ENCODE data around the gene TBC1D1.
"Not testable (repeated sequence)": the region's sequence is repeated elsewhere in the genome, so short reads cannot be mapped to it uniquely, and the experiment has no call there.

TBC1D1 gene

DNA sequence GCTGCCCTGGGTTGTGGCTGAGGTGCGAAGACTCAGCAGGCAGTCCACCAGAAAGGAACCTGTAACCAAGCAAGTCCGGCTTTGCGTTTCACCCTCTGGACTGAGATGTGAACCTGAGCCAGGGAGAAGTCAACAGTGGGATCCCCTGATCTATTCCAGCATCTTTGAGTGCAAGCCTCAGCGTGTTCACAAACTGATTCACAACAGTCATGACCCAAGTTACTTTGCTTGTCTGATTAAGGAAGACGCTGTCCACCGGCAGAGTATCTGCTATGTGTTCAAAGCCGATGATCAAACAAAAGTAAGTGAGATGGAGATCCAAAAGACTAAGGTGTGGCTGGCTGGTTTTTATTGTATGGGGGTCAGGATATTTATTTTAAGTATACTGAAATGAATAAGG is 11.3 kb downstream of the TBC1D1 start:
- H3K9me3 Mint-ChIP-seq: no peaks in the 10 kb centered on the region
- no peaks in the 10 kb centered on the region for H3K27me3 Mint-ChIP-seq (ENCODE audit: low read depth)
- DNase-seq (ENCODE audit: low spot score): no peak
- peaks cover 18% of the 10 kb centered on the region for H3K4me1 Mint-ChIP-seq (ENCODE audit: low read depth)
- H3K36me3 Mint-ChIP-seq (ENCODE audit: low read depth): peaks cover 29% of the 10 kb centered on the region
- no peak overlapping the region for H3K4me3 Mint-ChIP-seq
- H3K27ac Mint-ChIP-seq: no peak overlapping the region

DNA sequence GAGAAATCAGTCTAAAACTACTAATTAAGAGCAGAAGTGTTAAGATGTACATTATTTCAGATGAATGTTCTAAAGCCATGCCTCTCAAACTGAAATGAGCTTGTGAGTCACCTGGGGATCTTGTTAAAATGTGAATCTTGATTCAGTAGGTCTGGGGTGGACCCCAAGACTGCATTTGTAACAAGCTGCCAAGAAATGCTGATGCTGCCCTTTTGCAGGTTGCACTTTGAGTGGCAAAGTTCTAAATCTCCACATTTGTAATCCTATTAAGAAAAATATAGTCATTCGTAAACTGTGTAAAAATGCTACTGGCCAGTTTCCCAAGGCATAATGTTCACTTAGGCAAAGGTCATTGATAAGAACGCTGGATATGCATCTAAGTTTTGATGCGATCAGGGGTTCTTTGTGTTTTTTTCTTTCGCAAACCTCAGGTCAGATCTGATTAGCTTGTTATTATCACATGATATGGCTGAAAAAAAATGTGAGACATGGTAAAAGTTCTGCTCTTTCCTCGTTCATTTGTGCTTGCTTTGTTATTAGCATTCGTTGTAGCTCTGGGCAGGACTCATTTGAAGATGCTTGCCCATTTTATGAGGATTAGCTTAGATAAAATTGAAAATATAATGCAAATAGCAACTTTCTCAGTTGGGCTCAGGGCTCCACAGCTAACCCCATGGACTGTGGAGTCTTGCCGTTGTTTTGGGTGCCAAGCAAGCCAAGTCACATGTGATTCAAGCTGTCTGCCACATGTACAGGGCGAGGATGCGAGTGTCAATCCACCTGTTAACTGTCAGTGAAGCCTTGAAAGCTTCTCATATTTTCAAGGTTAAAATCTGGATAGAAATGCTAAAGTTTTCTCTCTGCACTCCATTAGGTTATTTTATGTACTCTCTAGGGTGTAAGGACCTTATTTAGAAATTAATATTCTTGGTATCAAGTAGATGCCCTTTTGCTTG is 12.1 kb downstream of the TBC1D1 start:
- DNase-seq (ENCODE audit: low spot score): no peak
- Mint-ChIP-seq H3K9me3 (no peaks in the 10 kb centered on the region), H3K27ac (no peak overlapping the region), H3K36me3 (ENCODE audit: low read depth) (peaks cover 32% of the 10 kb centered on the region), H3K4me1 (ENCODE audit: low read depth) (peaks cover 14% of the 10 kb centered on the region), H3K27me3 (ENCODE audit: low read depth) (no peaks in the 10 kb centered on the region), H3K4me3 (no peak overlapping the region)

DNA sequence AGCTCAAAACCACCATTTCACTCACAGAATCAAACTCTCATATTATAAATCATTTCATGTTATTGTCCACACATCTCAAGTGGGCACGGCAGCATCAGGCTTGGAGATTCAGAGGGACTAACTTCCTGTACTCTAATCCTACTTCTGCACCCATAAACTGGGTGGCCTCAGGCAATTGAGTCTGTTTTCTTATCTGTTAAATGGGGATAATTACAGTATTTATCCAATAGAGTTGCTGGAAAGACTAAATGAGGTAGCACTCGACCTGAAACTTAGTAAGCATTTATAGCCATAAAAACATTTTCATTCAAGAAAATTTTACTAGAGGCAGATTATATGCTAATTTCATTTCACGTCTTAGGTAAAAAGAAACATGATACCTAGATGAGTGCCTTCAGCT is 13.0 kb downstream of the TBC1D1 start:
- no peak overlapping the region for H3K27ac Mint-ChIP-seq
- H3K4me1 Mint-ChIP-seq (ENCODE audit: low read depth): peaks cover 12% of the 10 kb centered on the region
- peaks cover 31% of the 10 kb centered on the region for H3K36me3 Mint-ChIP-seq (ENCODE audit: low read depth)
- no peak for DNase-seq (ENCODE audit: low spot score)
- H3K27me3 Mint-ChIP-seq (ENCODE audit: low read depth): no peaks in the 10 kb centered on the region
- H3K4me3 Mint-ChIP-seq: no peak overlapping the region
- H3K9me3 Mint-ChIP-seq: no peaks in the 10 kb centered on the region

DNA sequence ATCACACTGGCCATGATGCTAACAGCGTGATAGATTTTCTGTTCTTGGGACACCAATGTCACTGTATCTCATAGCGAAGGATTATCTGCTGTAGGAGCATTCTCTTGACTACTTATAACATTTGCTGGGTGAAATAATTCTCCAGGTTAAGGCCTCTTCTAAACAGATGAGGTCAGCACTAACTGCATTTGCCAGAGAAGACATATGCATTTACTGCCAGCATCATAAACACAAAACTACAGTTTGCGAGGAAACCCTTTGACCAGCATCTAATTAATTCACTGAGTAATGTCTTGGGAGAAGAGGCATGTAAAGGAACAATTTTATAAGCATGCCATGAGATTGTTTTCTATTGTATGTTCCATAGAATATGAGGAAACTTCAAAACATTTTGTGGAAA is 13.9 kb downstream of the TBC1D1 start:
- H3K4me1 Mint-ChIP-seq (ENCODE audit: low read depth): peaks cover 7% of the 10 kb centered on the region
- H3K27ac Mint-ChIP-seq: no peak overlapping the region
- no peak for DNase-seq (ENCODE audit: low spot score)
- H3K4me3 Mint-ChIP-seq: no peak overlapping the region
- peaks cover 28% of the 10 kb centered on the region for H3K36me3 Mint-ChIP-seq (ENCODE audit: low read depth)
- H3K27me3 Mint-ChIP-seq (ENCODE audit: low read depth): no peaks in the 10 kb centered on the region
- no peaks in the 10 kb centered on the region for H3K9me3 Mint-ChIP-seq

DNA sequence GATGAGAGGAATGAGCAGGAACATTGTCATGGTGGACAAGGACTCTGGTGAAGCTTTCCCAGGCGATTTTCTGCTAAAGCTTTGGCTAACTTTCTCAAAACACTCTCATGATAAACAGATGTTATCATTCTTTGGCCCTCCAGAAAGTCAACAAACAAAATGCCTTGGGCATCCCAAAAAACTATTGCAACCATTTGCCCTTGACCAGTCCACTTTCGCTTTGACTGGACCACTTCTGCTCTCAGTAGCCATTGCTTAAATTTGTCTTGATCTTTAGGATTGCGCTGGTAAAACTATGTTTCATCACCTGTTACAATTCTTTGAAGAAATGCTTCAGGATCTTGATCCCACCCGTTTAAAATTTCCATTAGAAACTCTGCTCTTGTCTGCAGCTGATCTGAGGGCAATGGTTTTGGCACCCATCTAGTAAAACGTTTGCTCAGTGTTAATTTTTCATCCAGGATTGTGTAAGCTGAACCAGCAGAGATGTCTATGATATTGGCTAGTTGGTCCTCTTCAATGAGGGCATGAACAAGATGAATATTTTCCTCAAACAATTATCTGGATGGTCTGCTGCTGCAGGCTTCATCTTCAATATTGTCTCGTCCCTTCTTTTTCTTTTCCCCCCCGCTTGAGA is 14.8 kb downstream of the TBC1D1 start:
- Mint-ChIP-seq H3K36me3 (ENCODE audit: low read depth) (peaks cover 28% of the 10 kb centered on the region), H3K9me3 (no peaks in the 10 kb centered on the region), H3K4me1 (ENCODE audit: low read depth) (peaks cover 5% of the 10 kb centered on the region), H3K4me3 (no peak overlapping the region), H3K27me3 (ENCODE audit: low read depth) (no peaks in the 10 kb centered on the region), H3K27ac (no peak overlapping the region)
- DNase-seq (ENCODE audit: low spot score): no peak

DNA sequence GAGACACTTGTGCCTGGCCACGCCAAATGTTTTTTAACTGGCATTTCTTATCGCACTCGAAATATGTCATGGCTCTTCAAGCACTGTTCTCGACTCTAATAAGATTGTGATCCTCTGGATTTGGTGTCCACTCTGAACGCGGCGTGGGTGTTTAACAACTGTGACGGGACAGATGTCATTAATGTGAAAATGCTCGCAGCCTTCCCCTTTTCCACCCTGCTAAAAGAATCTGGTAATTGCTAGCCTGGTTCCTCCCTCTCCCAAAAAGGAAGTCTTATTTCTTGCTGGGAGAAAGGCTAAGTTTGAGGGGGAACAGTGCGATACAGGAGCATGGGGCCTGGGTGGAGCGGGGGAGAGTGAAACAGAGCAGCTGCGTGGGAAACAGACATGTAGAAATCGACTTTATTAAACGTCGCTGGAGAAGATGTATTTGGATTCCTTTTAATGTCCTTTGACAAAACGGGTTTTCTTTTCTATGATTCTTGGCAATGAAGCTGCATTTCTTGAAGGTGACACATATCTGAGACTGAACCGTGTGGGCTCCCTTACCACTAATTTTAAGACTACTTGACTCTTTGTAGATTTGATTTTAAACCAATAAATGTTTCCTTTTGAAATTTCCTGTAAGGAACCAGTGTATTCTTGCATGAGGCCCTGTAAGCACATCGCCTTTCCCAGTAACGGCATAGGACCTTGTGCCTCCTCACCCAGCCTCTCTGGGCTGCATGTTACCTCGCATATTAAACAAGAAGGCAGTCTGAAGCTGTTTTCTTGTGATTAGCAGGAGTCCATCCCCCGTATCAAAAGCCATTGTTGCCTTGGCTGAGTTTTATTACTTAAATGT is 17.8 kb downstream of the TBC1D1 start:
- H3K4me1 Mint-ChIP-seq (ENCODE audit: low read depth): peaks cover 5% of the 10 kb centered on the region
- H3K9me3 Mint-ChIP-seq: no peaks in the 10 kb centered on the region
- no peak overlapping the region for H3K27ac Mint-ChIP-seq
- H3K36me3 Mint-ChIP-seq (ENCODE audit: low read depth): peaks cover 16% of the 10 kb centered on the region
- H3K4me3 Mint-ChIP-seq: no peak overlapping the region
- no peaks in the 10 kb centered on the region for H3K27me3 Mint-ChIP-seq (ENCODE audit: low read depth)
- DNase-seq (ENCODE audit: low spot score): no peak

DNA sequence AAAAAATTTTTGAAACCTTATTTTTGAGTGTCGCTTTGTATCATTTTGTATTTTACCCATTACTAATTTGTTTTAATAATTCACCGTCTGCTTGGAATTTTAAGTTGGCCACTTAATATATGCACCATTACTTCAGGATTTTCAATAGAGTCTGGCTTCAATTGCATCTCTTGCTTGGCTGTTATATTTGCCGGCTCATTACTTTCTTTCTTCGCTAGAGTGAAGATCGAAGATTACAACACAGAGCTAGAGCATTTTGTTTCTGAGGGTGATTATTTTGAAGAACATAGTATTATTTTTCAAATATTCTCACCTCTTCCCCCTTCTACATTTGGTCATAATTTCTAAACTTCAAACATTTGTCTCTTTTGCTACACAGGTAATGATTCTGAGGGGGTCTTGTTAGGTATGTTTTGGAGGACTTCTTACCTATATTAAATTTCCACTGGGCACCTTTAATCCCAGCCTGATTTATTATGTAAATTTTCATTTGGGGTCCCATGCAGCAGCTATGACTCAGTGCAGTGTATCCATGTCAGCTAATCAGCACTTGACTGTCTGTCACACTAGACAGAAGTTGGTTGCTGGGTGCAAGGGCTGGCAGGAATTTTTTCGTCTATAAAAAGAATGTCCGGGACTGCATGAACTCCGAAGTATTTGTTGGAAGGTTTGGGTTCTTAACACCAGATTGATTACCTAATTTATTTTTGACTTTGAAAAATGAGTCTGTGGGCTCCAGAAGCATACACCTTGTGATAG is 18.6 kb downstream of the TBC1D1 start:
- Mint-ChIP-seq H3K9me3 (no peaks in the 10 kb centered on the region), H3K27ac (no peak overlapping the region), H3K27me3 (ENCODE audit: low read depth) (no peaks in the 10 kb centered on the region), H3K4me1 (ENCODE audit: low read depth) (peaks cover 5% of the 10 kb centered on the region), H3K36me3 (ENCODE audit: low read depth) (peaks cover 14% of the 10 kb centered on the region), H3K4me3 (no peak overlapping the region)
- no peak for DNase-seq (ENCODE audit: low spot score)

DNA sequence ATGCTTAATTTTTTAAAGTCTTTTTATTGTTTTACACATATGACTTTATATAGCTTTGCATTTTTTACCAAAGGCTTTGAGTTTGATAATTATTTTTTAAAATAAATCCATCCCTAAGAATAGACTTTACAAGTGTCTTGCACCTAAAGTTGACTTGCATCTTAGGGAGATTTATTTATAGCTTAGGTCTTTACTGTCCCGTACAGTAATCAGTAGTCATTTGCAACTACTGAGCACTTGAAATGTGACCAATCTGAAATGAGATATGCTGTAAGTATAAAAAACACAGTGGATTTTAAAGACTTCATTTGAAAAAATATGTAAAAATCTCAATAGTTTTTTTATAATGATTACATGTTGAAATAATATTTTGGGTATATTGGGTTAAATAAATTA is 19.2 kb downstream of the TBC1D1 start:
- no peak for DNase-seq (ENCODE audit: low spot score)
- H3K4me3 Mint-ChIP-seq: no peak overlapping the region
- H3K27me3 Mint-ChIP-seq (ENCODE audit: low read depth): no peaks in the 10 kb centered on the region
- H3K36me3 Mint-ChIP-seq (ENCODE audit: low read depth): peaks cover 14% of the 10 kb centered on the region
- no peaks in the 10 kb centered on the region for H3K9me3 Mint-ChIP-seq
- H3K4me1 Mint-ChIP-seq (ENCODE audit: low read depth): peaks cover 5% of the 10 kb centered on the region
- H3K27ac Mint-ChIP-seq: no peak overlapping the region

DNA sequence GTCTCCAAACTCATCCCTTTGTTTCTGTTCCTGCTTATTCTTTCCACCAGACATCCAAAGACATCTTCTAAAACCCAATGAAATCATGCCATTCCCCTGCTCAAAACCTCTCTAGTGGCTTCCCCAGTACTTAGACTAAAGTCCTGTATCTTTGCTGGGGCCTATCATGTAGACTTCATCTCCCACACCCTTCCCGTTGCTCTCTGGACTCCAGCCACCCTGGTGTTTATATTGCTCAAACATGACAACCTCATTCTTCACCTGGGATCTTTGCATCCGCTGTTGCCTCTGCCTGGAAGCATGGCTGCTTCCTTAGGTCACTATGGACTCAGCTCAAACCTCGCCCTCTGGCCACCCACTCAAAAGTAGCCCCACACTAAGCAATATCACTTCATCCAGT is 23.7 kb downstream of the TBC1D1 start:
- no peak for DNase-seq (ENCODE audit: low spot score)
- peaks cover 10% of the 10 kb centered on the region for H3K36me3 Mint-ChIP-seq (ENCODE audit: low read depth)
- H3K4me3 Mint-ChIP-seq: no peak overlapping the region
- no peaks in the 10 kb centered on the region for H3K27me3 Mint-ChIP-seq (ENCODE audit: low read depth)
- no peaks in the 10 kb centered on the region for H3K9me3 Mint-ChIP-seq
- H3K4me1 Mint-ChIP-seq (ENCODE audit: low read depth): peaks cover 7% of the 10 kb centered on the region
- H3K27ac Mint-ChIP-seq: no peak overlapping the region

DNA sequence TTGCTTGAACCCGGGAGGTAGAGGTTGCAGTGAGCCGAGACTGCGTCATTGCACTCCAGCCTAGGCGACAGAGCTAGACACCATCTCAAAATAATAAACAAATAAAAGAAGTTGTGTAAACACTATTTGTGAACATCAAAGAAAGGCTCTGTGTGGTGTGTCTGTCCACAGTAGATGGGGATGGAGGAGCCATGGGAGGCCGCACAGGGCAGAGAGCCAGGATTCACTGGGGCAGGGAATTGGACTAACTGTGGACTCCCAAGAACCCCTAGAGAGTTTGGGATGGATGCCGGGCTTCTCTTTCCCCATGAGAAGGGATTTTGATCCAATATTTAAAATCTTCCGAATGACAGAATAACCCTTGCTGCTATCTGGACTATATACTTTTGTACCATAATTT is 26.5 kb downstream of the TBC1D1 start:
- Mint-ChIP-seq H3K27ac (no peak overlapping the region), H3K27me3 (ENCODE audit: low read depth) (no peaks in the 10 kb centered on the region), H3K36me3 (ENCODE audit: low read depth) (peaks cover 5% of the 10 kb centered on the region), H3K4me3 (no peak overlapping the region), H3K9me3 (no peaks in the 10 kb centered on the region), H3K4me1 (ENCODE audit: low read depth) (peaks cover 1% of the 10 kb centered on the region)
- no peak for DNase-seq (ENCODE audit: low spot score)

DNA sequence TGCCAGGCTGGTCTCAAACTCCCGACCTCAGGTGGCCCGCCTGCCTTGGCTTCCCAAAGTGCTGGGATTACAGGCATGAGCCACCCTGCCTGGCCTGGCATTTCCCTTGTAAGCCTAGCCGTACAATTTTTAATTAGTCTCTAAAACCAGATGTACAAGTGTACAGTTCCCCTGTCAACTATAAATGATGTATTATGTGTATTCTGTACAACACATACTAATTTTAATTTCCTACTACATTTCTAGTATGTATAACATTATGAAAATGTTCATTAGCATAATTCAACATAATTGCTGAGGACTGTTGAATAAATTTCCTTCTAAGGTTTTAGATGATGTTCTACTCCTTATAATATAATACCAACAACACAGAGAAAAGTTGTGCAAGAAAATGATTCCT is 27.8 kb downstream of the TBC1D1 start:
- no peak overlapping the region for H3K27ac Mint-ChIP-seq
- H3K4me3 Mint-ChIP-seq: no peak overlapping the region
- no peak for DNase-seq (ENCODE audit: low spot score)
- peaks cover 1% of the 10 kb centered on the region for H3K4me1 Mint-ChIP-seq (ENCODE audit: low read depth)
- H3K9me3 Mint-ChIP-seq: no peaks in the 10 kb centered on the region
- H3K27me3 Mint-ChIP-seq (ENCODE audit: low read depth): no peaks in the 10 kb centered on the region
- H3K36me3 Mint-ChIP-seq (ENCODE audit: low read depth): peaks cover 5% of the 10 kb centered on the region

DNA sequence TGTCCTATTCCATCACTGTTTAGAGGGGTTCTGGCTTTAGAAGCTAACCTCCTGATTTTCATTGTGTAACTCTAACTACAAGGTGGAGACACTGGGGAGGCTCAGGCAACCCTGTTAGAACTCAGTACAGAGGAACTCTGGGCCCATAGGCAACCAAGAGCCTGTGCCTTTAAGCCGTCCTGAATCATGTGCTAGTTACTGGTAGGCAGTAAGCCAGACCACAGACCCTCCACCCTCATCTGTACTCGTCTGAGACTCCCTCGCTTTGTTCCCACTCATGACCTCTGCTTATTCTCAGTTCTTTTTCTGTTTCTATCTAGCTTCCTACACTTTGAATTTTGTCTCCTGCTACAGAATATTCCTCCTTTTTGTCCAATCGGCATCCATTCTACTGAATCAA is 31.4 kb downstream of the TBC1D1 start:
- Mint-ChIP-seq H3K4me1 (ENCODE audit: low read depth) (peaks cover 2% of the 10 kb centered on the region), H3K9me3 (no peaks in the 10 kb centered on the region), H3K27me3 (ENCODE audit: low read depth) (peaks cover 2% of the 10 kb centered on the region), H3K27ac (no peak overlapping the region), H3K36me3 (ENCODE audit: low read depth) (peaks cover 3% of the 10 kb centered on the region), H3K4me3 (no peak overlapping the region)
- no peak for DNase-seq (ENCODE audit: low spot score)

DNA sequence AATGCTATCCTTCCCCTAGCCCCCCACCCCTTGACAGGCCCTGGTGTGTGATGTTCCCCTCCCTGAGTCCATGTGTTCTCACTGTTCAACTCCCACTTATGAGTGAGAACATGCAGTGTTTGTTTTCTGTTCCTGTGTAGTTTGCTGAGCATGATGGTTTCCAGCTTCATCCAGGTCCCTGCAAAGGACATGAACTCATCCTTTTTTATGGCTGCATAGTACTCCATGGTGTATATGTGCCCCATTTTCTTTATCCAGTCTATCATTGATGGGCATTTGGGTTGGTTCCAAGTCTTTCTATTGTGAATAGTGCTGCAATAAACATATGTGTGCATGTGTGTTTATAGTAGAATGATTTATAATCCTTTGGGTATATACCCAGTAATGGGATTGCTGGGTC is 32.2 kb downstream of the TBC1D1 start:
- H3K36me3 Mint-ChIP-seq (ENCODE audit: low read depth); H3K9me3 Mint-ChIP-seq; H3K4me3 Mint-ChIP-seq; H3K27me3 Mint-ChIP-seq (ENCODE audit: low read depth); DNase-seq (ENCODE audit: low spot score); H3K27ac Mint-ChIP-seq; H3K4me1 Mint-ChIP-seq (ENCODE audit: low read depth): not testable (repeated sequence)

Data from T-helper 2 cell treated with Interferon-gamma antibody and Interleukin-4, amounts not matched to agents 5 μg/mL and 100 μg/mL, for 36 hours (primary cell).